ENCODE results near the gene CLCN1.

CLCN1 gene

GRCh38 chr7:143396625-143397556 is 81.0 kb downstream of the CLCN1 start:
- no peak for DNase-seq (ENCODE audit: low spot score)

- no peak for DNase-seq (ENCODE audit: low spot score)
Observed at GRCh38 chr7:143397710-143398530, 82.0 kb downstream of the CLCN1 start.

- no peak for DNase-seq (ENCODE audit: low spot score)
Observed at GRCh38 chr7:143398616-143399015, 82.7 kb downstream of the CLCN1 start.

- no peak for DNase-seq (ENCODE audit: low spot score)
Observed at GRCh38 chr7:143399151-143399550, 83.2 kb downstream of the CLCN1 start.

GRCh38 chr7:143399642-143400041 is 83.7 kb downstream of the CLCN1 start:
- DNase-seq (ENCODE audit: low spot score) = no peak

GRCh38 chr7:143401265-143401664 is 85.4 kb downstream of the CLCN1 start:
- peak; percentile 44 for DNase-seq (ENCODE audit: low spot score)
